GM13977 (cell line): Measurements from ENCODE around the gene SLC45A1.

ENCODE experiments used
- DNase-seq: peaks from one replicate; pipeline ENCODE4 v3.0.0; 2012; ENCODE audit warnings: low spot score
- CTCF ChIP-seq: IDR thresholded peaks from 2 replicates; pipeline ENCODE4 v1.5.1; 2012; ENCODE audit warnings: mild to moderate bottlenecking, control low read depth; ENCODE audit not compliant: insufficient read depth; ENCODE audit errors: extremely low read depth, missing control alignments
- in situ Hi-C: fragments of 300-500 bp; cut with MboI; formaldehyde crosslinking; loops from one replicate; pipeline ENCODE4 v1.12.0; 2022; ENCODE audit warnings: low sequenced_read_pairs, low pct_unique_long_range_greater_than_20kb, mixed read lengths, inconsistent platforms; ENCODE audit not compliant: unreplicated experiment

SLC45A1 gene

GRCh38 chr1:8283058-8283884 is 34.6 kb upstream of the SLC45A1 start:
- in situ Hi-C loops = no loop called here
- TF ChIP-seq CTCF = no peak
- DNase-seq = peak; percentile 79

- no peak for DNase-seq
- in situ Hi-C loops = no loop called here
- TF ChIP-seq CTCF = no peak
Measured at GRCh38 chr1:8284127-8284526, 33.8 kb upstream of the SLC45A1 start.

- no peak for DNase-seq
- in situ Hi-C loops = no loop called here
- TF ChIP-seq CTCF = no peak
Measured at GRCh38 chr1:8285103-8285502, 32.8 kb upstream of the SLC45A1 start.

- DNase-seq = no peak
- in situ Hi-C loops = no loop called here
- no peak for TF ChIP-seq CTCF
Measured at GRCh38 chr1:8285965-8286364, 31.9 kb upstream of the SLC45A1 start.

- in situ Hi-C loops = no loop called here
- no peak for TF ChIP-seq CTCF
- DNase-seq = no peak
Measured at GRCh38 chr1:8293118-8293517, 24.8 kb upstream of the SLC45A1 start.

GRCh38 chr1:8293641-8294169 is 24.2 kb upstream of the SLC45A1 start:
- no peak for TF ChIP-seq CTCF
- DNase-seq = no peak
- in situ Hi-C loops = no loop called here
